Transverse colon (tissue), 4 donors: ENCODE measurements around the gene RFLNA. TPM values are rescaled to one million over a fixed set of nuclear protein-coding genes. Genes with fewer than 3 reads are reported as not detected.
"Not testable (repeated sequence)": the region's sequence is repeated elsewhere in the genome, so short reads cannot be mapped to it uniquely, and the experiment has no call there.

Experiments
- DNase-seq: peaks from one replicate; pipeline ENCODE4 v3.0.0-alpha.2; 2019
- H3K27ac ChIP-seq, 4 donors: fragments of 200-600 bp; sonication (generic); 2 replicates each; pipeline ENCODE4 v1.5.1; 2016 to 2018; ENCODE audit warnings: inconsistent platforms in 4 of 4
- H3K27me3 ChIP-seq: fragments of 200-600 bp; sonication (generic); 2 replicates; pipeline ENCODE4 v1.5.1; 2017; ENCODE audit warnings: inconsistent platforms
- H3K36me3 ChIP-seq, 4 donors: fragments of 200-600 bp; sonication (generic); 2 replicates each; pipeline ENCODE4 v1.5.1; 2017 to 2019; ENCODE audit warnings: inconsistent platforms in 4 of 4
- H3K4me1 ChIP-seq, 4 donors: fragments of 200-600 bp; sonication (generic); 2 replicates each; pipeline ENCODE4 v1.5.1; 2017 to 2020; ENCODE audit warnings: inconsistent platforms in 4 of 4
- H3K4me3 ChIP-seq, 4 donors: fragments of 200-600 bp; sonication (generic); 1 replicate in 1 of 4; 2 replicates in 3 of 4; pipeline versions ENCODE4 v1.5.1 to v1.6.1; 2017 to 2019; ENCODE audit warnings: inconsistent platforms in 4 of 4
- H3K9me3 ChIP-seq, 2 donors: fragments of 200-600 bp; sonication (generic); 2 replicates each; pipeline ENCODE4 v1.5.1; 2017 to 2019; ENCODE audit warnings: inconsistent platforms in 2 of 2
- CTCF ChIP-seq, 5 experiments: fragments of 200-600 bp in 3 of 5; fragments of 450-650 bp in 2 of 5; sonication (generic) in 3 of 5; IDR thresholded peaks; 1 replicate in 2 of 5; 2 replicates in 3 of 5; pipeline ENCODE4 v1.5.1; 2016 to 2017; ENCODE audit warnings: antibody characterized with exemption in 5 of 5, inconsistent platforms in 3 of 5, mild to moderate bottlenecking in 2 of 5, moderate library complexity in 1 of 5
- EP300 ChIP-seq: sonication (generic); formaldehyde crosslinking; IDR thresholded peaks from one replicate; pipeline ENCODE4 v1.6.1; 2017; ENCODE audit warnings: antibody characterized with exemption, low read depth
- POLR2A ChIP-seq: fragments of 450-650 bp; IDR thresholded peaks from one replicate; pipeline ENCODE4 v1.6.1; 2016; ENCODE audit warnings: antibody characterized with exemption, mild to moderate bottlenecking, moderate library complexity
- POLR2AphosphoS5 ChIP-seq, 3 donors: sonication (generic); formaldehyde crosslinking; IDR thresholded peaks; one replicate each; pipeline ENCODE4 v1.6.1; 2016; ENCODE audit warnings: antibody characterized with exemption in 3 of 3
- WGBS, 2 donors: methylation state at CpG; one replicate each; pipeline ENCODE4 v1.1.5; 2018; ENCODE audit warnings: low coverage in 1 of 2; 5-methylcytosine and 5-hydroxymethylcytosine counted together
- in situ Hi-C, 4 donors: fragments of 200-750 bp; cut with MboI; loops; one replicate each; pipeline versions ENCODE4 v1.15.0 to v1.15.1; 2017; ENCODE audit warnings: low sequenced_read_pairs in 3 of 4, low pct_ligation_motif_present in 1 of 4, low pct_unique_long_range_greater_than_20kb in 1 of 4
- intact Hi-C: fragments of 100-400 bp; cut with DNase I; formaldehyde crosslinking; loops from one replicate; pipeline ENCODE4 v1.15.1; 2023; ENCODE audit warnings: low total_unique reads
- total RNA-seq, 4 donors: library from RNA; depleted of rRNA; stranded (reverse); fragments of >200 nt; gene quantifications; one replicate each; pipeline ENCODE4 v1.1.0, GENCODE V29; 2016

The RFLNA gene
- total RNA-seq, 4 donors from 2014 or later = 19.1 to 53.8 (median 30.7) TPM

- in situ Hi-C loops (loop anchor here in 1 of 4 donors (25.0 kb wide), 1 partner anchor 284 kb away; no protein-coding TSS in a partner anchor), intact Hi-C loops (loop anchor here (1.0 kb wide), 1 partner anchor 39 kb away; no protein-coding TSS in a partner anchor)
- no peak overlapping the region for H3K27ac ChIP-seq
Observed at GRCh38 chr12:124321556-124322270, 26.8 kb downstream of the RFLNA start.

GRCh38 chr12:124322271-124322998 lies 27.5 kb downstream of the RFLNA start:
- intact Hi-C loops = no loop called here
- no peak overlapping the region for H3K4me3 ChIP-seq
- H3K27me3 ChIP-seq = no peaks in the 10 kb centered on the region
- no peaks in the 10 kb centered on the region for H3K9me3 ChIP-seq
- in situ Hi-C loops = loop anchor here in 1 of 4 donors (25.0 kb wide), 1 partner anchor 285 kb away; no protein-coding TSS in a partner anchor
- WGBS, 2 donors = 76 to 100% methylated on average over 6 to 10 of the region's 10 CpGs
- H3K36me3 ChIP-seq = peaks cover 0 to 24% (median 10%) of the 10 kb centered on the region in 4 donors
- H3K4me1 ChIP-seq = peaks cover 2 to 7% (median 4%) of the 10 kb centered on the region in 4 donors
- no peak for DNase-seq
- no peak overlapping the region for H3K27ac ChIP-seq
- TF ChIP-seq POLR2AphosphoS5 (IDR thresholded peaks at IDR 0.05) (no peak), EP300 (no peak), CTCF (IDR thresholded peaks at IDR 0.05) (no peak), POLR2A (no peak)

More at GRCh38 chr12:124321556-124322270, 26.8 kb downstream of the RFLNA start:
- no peaks in the 10 kb centered on the region for H3K27me3 ChIP-seq
- peaks cover 0 to under 1% (median 0%) of the 10 kb centered on the region in 4 donors for H3K4me1 ChIP-seq
- TF ChIP-seq EP300 = no peak
- TF ChIP-seq POLR2AphosphoS5 (IDR thresholded peaks at IDR 0.05) = no peak
- TF ChIP-seq CTCF (IDR thresholded peaks at IDR 0.05) = no peak
- no peak for TF ChIP-seq POLR2A
- no peak for DNase-seq
- no peak overlapping the region for H3K4me3 ChIP-seq
- no peaks in the 10 kb centered on the region for H3K9me3 ChIP-seq
- 82% methylated on average over 6 of the region's 7 CpGs; no CpG with 5 or more reads in 1 of the 2 donors for WGBS, 2 donors
- peaks cover 0 to 24% (median 10%) of the 10 kb centered on the region in 4 donors for H3K36me3 ChIP-seq

DNA sequence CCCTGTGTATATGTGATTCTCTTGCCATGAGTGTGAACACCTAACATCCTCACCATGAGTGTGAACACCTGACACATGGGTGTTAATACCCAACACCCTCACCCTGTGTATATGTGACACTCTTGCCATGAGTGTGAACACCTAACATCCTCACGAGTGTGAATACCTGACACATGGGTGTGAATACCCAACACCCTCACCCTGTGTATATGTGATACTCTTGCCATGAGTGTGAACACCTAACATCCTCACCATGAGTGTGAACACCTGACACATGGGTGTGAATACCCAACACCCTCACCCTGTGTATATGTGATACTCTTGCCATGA lies 28.1 kb downstream of the RFLNA start:
- 100% methylated on average over 1 of the region's 1 CpG; no CpG with 5 or more reads in 1 of the 2 donors for WGBS, 2 donors
- intact Hi-C loops, H3K27me3 ChIP-seq, H3K9me3 ChIP-seq, H3K27ac ChIP-seq, H3K4me3 ChIP-seq, DNase-seq: not testable (repeated sequence)
- peaks cover 7 to 13% (median 9%) of the 10 kb centered on the region in 4 donors for H3K4me1 ChIP-seq
- H3K36me3 ChIP-seq = peaks cover 0 to 24% (median 10%) of the 10 kb centered on the region in 4 donors
- in situ Hi-C loops = loop anchor here in 1 of 4 donors (25.0 kb wide), 1 partner anchor 286 kb away; no protein-coding TSS in a partner anchor

- no peaks in the 10 kb centered on the region for H3K9me3 ChIP-seq
- no peak for TF ChIP-seq EP300
- TF ChIP-seq POLR2AphosphoS5 (IDR thresholded peaks at IDR 0.05) = peak in 1 of 3 donors; percentile 34
- no peak for TF ChIP-seq CTCF (IDR thresholded peaks at IDR 0.05)
- no peak for TF ChIP-seq POLR2A
- in situ Hi-C loops = loop anchor here in 1 of 4 donors (25.0 kb wide), 1 partner anchor 287 kb away; no protein-coding TSS in a partner anchor
- intact Hi-C loops = no loop called here
- H3K27ac ChIP-seq = no peak overlapping the region
- H3K4me3 ChIP-seq = no peak overlapping the region
- H3K36me3 ChIP-seq = peaks cover 0 to 24% (median 10%) of the 10 kb centered on the region in 4 donors
- peaks cover 8 to 16% (median 11%) of the 10 kb centered on the region in 4 donors for H3K4me1 ChIP-seq
- H3K27me3 ChIP-seq = no peaks in the 10 kb centered on the region
- 98 to 100% methylated on average over 2 to 11 of the region's 11 CpGs for WGBS, 2 donors
- no peak for DNase-seq
Observed at GRCh38 chr12:124323771-124324530, 29.1 kb downstream of the RFLNA start.
